Astrocyte (in vitro differentiated cells and primary cell): Measurements from ENCODE around the gene FBLN1. TPM values are rescaled to one million over a fixed set of nuclear protein-coding genes. Genes with fewer than 3 reads are reported as not detected.
A peak's percentile ranks its signal among the peaks of the same experiment; 100 is the strongest.

ENCODE experiments used
- DNase-seq: peaks from one replicate; pipeline ENCODE4 v3.0.0-alpha.2; 2010; ENCODE audit warnings: low read depth
- FAIRE-seq: peaks from 2 replicates; lab custom pipeline; 2011; peaks lifted over from hg19 to GRCh38; lab: Jason Lieb, UNC
- H2AFZ ChIP-seq: 2 replicates; pipeline ENCODE4 v1.6.0; 2012; ENCODE audit warnings: low read depth, low read length, inconsistent platforms
- H3K27ac ChIP-seq: 2 replicates; pipeline ENCODE4 v1.5.1; 2011; ENCODE audit warnings: low read depth, low read length, inconsistent platforms
- H3K27me3 ChIP-seq: 2 replicates; pipeline ENCODE4 v1.6.0; 2011; ENCODE audit warnings: low read length, inconsistent platforms; ENCODE audit not compliant: insufficient read depth
- H3K36me3 ChIP-seq: 2 replicates; pipeline ENCODE4 v1.5.1; 2011; ENCODE audit warnings: low read length, inconsistent platforms; ENCODE audit not compliant: insufficient read depth
- H3K4me1 ChIP-seq: 2 replicates; pipeline ENCODE4 v1.5.1; 2011; ENCODE audit warnings: low read length, inconsistent platforms; ENCODE audit not compliant: insufficient read depth
- H3K4me2 ChIP-seq: 2 replicates; pipeline ENCODE4 v1.6.0; 2012; ENCODE audit warnings: low read length, inconsistent platforms
- H3K4me3 ChIP-seq: 2 replicates; pipeline ENCODE4 v1.5.1; 2011; ENCODE audit warnings: low read depth, mild to moderate bottlenecking, low read length, inconsistent platforms; ENCODE audit not compliant: insufficient read depth
- H3K79me2 ChIP-seq: 2 replicates; pipeline ENCODE4 v1.6.0; 2012; ENCODE audit warnings: mild to moderate bottlenecking, low read length, inconsistent platforms; ENCODE audit not compliant: insufficient read depth
- H3K9ac ChIP-seq: 2 replicates; pipeline ENCODE4 v1.6.0; 2012; ENCODE audit warnings: mild to moderate bottlenecking, low read length, inconsistent platforms
- H3K9me3 ChIP-seq: 2 replicates; pipeline ENCODE4 v1.5.1; 2012; ENCODE audit warnings: low read depth, mild to moderate bottlenecking, low read length, inconsistent platforms; ENCODE audit not compliant: insufficient read depth
- H4K20me1 ChIP-seq: 2 replicates; pipeline ENCODE4 v1.6.0; 2012; ENCODE audit warnings: low read length, inconsistent platforms; ENCODE audit not compliant: insufficient read depth
- H3K27ac Mint-ChIP-seq: one replicate; pipeline ENCODE4 v1.8.0; 2021; ENCODE audit warnings: mild to moderate bottlenecking, mixed read lengths; ENCODE audit not compliant: unreplicated experiment
- H3K27me3 Mint-ChIP-seq: one replicate; pipeline ENCODE4 v1.8.0; 2021; ENCODE audit warnings: low read depth, mixed read lengths; ENCODE audit not compliant: unreplicated experiment
- H3K36me3 Mint-ChIP-seq: one replicate; pipeline ENCODE4 v1.8.0; 2021; ENCODE audit warnings: low read depth, mixed read lengths; ENCODE audit not compliant: unreplicated experiment
- H3K4me1 Mint-ChIP-seq: one replicate; pipeline ENCODE4 v1.8.0; 2021; ENCODE audit warnings: low read depth, mixed read lengths; ENCODE audit not compliant: unreplicated experiment
- H3K4me3 Mint-ChIP-seq: one replicate; pipeline ENCODE4 v1.8.0; 2021; ENCODE audit warnings: mild to moderate bottlenecking, moderate library complexity, mixed read lengths; ENCODE audit not compliant: unreplicated experiment
- H3K9me3 Mint-ChIP-seq: one replicate; pipeline ENCODE4 v1.8.0; 2021; ENCODE audit warnings: mild to moderate bottlenecking, mixed read lengths; ENCODE audit not compliant: unreplicated experiment
- CTCF ChIP-seq: IDR thresholded peaks from 2 replicates; pipeline ENCODE4 v1.5.1; 2011; ENCODE audit warnings: low read depth, mild to moderate bottlenecking, inconsistent platforms, low read length, moderate library complexity; ENCODE audit not compliant: insufficient read depth
- EZH2 ChIP-seq: IDR thresholded peaks from 2 replicates; pipeline ENCODE4 v1.6.1; 2012; ENCODE audit warnings: mild to moderate bottlenecking, low read length, inconsistent platforms; ENCODE audit not compliant: insufficient read depth
- total RNA-seq: library from RNA; stranded (reverse); gene quantifications from 2 replicates; pipeline ENCODE4 v1.2.1, GENCODE V29; 2021

The FBLN1 gene
- total RNA-seq, 1 donor from 2014 or later: 69.2 TPM

- no peaks in the 10 kb centered on the region for H3K27me3 ChIP-seq
- no peaks in the 10 kb centered on the region for H4K20me1 ChIP-seq
- Mint-ChIP-seq H3K9me3 (peaks cover 3% of the 10 kb centered on the region), H3K4me1 (peaks cover 3% of the 10 kb centered on the region), H3K27me3 (peaks cover 2% of the 10 kb centered on the region), H3K27ac (no peak overlapping the region), H3K4me3 (no peak overlapping the region), H3K36me3 (peaks cover 32% of the 10 kb centered on the region)
- FAIRE-seq (no peak), DNase-seq (no peak)
- H3K9me3 ChIP-seq: no peaks in the 10 kb centered on the region
- no peak overlapping the region for H2AFZ ChIP-seq
- H3K4me1 ChIP-seq: peaks cover 23% of the 10 kb centered on the region
- no peaks in the 10 kb centered on the region for H3K36me3 ChIP-seq
- H3K27ac ChIP-seq: no peak overlapping the region
- TF ChIP-seq EZH2: no peak
- H3K9ac ChIP-seq: no peak overlapping the region
- no peaks in the 10 kb centered on the region for H3K79me2 ChIP-seq
- no peak overlapping the region for H3K4me3 ChIP-seq
- H3K4me2 ChIP-seq: no peak overlapping the region
Measured at GRCh38 chr22:45547016-45547345, 44.3 kb downstream of the FBLN1 start.

- Mint-ChIP-seq H3K36me3 (peaks cover 30% of the 10 kb centered on the region), H3K27ac (no peak overlapping the region), H3K27me3 (peaks cover 2% of the 10 kb centered on the region), H3K4me3 (no peak overlapping the region), H3K9me3 (peaks cover 3% of the 10 kb centered on the region), H3K4me1 (peaks cover 3% of the 10 kb centered on the region)
- no peaks in the 10 kb centered on the region for H3K27me3 ChIP-seq
- H4K20me1 ChIP-seq: no peaks in the 10 kb centered on the region
- no peak overlapping the region for H3K27ac ChIP-seq
- H3K9me3 ChIP-seq: no peaks in the 10 kb centered on the region
- DNase-seq: no peak
- FAIRE-seq: peak; percentile 50
- H3K4me1 ChIP-seq: peaks cover 31% of the 10 kb centered on the region
- H3K9ac ChIP-seq: no peak overlapping the region
- H3K79me2 ChIP-seq: no peaks in the 10 kb centered on the region
- no peak overlapping the region for H2AFZ ChIP-seq
- no peaks in the 10 kb centered on the region for H3K36me3 ChIP-seq
- TF ChIP-seq EZH2 (no peak), CTCF (no peak)
- no peak overlapping the region for H3K4me2 ChIP-seq
- no peak overlapping the region for H3K4me3 ChIP-seq
Measured at GRCh38 chr22:45547731-45548130, 45.0 kb downstream of the FBLN1 start.

DNA sequence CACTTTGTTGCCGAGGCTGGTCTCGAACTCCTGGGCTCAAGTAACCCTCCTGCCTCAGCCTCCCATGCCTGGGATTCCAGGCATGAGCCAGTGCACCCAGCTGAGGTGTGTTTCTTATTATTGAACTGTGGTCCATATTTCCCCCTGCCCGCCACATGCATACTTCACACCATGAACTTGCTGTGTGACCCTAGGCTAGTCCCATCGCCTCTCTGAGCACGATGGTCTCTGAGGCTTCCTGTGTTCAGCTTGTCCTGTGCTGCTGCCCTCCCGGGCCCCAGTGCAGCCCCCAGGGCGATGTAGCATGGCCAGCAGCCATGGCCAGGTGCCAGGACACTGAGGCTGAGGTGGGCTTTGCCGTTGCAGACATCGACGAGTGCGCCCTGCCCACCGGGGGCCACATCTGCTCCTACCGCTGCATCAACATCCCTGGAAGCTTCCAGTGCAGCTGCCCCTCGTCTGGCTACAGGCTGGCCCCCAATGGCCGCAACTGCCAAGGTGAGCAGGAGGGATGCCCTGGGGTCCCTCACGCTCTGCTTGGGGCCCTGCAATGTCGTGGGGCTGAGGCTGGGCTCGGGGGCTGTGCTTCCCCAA is 45.7 kb downstream of the FBLN1 start:
- Histone ChIP-seq H3K4me3 (no peak overlapping the region), H2AFZ (no peak overlapping the region), H3K9me3 (no peaks in the 10 kb centered on the region), H3K79me2 (no peaks in the 10 kb centered on the region), H3K4me1 (peaks cover 37% of the 10 kb centered on the region), H3K36me3 (no peaks in the 10 kb centered on the region), H3K4me2 (peak overlapping the region; percentile 69), H3K9ac (no peak overlapping the region), H3K27me3 (no peaks in the 10 kb centered on the region), H4K20me1 (no peaks in the 10 kb centered on the region), H3K27ac (peak overlapping the region; percentile 83)
- Mint-ChIP-seq H3K9me3 (peaks cover 3% of the 10 kb centered on the region), H3K4me1 (peaks cover 4% of the 10 kb centered on the region), H3K27me3 (peaks cover 2% of the 10 kb centered on the region), H3K36me3 (peaks cover 24% of the 10 kb centered on the region), H3K27ac (no peak overlapping the region), H3K4me3 (no peak overlapping the region)
- FAIRE-seq: no peak
- no peak for DNase-seq
- no peak for TF ChIP-seq EZH2
- TF ChIP-seq CTCF: no peak
